Measurements from ENCODE around the gene ITGB7.

GRCh38 chr12:53170215-53170614 lies 36.8 kb downstream of the ITGB7 start:
- TF ChIP-seq SIN3A (IDR thresholded peaks at IDR 0.05; ENCODE audit: borderline replicate concordance, insufficient read depth, low read length), result no peak
- TF ChIP-seq POLR2AphosphoS5 (IDR thresholded peaks at IDR 0.05; ENCODE audit: low read depth, low read length), result no peak
- TF ChIP-seq, protein P1, sequence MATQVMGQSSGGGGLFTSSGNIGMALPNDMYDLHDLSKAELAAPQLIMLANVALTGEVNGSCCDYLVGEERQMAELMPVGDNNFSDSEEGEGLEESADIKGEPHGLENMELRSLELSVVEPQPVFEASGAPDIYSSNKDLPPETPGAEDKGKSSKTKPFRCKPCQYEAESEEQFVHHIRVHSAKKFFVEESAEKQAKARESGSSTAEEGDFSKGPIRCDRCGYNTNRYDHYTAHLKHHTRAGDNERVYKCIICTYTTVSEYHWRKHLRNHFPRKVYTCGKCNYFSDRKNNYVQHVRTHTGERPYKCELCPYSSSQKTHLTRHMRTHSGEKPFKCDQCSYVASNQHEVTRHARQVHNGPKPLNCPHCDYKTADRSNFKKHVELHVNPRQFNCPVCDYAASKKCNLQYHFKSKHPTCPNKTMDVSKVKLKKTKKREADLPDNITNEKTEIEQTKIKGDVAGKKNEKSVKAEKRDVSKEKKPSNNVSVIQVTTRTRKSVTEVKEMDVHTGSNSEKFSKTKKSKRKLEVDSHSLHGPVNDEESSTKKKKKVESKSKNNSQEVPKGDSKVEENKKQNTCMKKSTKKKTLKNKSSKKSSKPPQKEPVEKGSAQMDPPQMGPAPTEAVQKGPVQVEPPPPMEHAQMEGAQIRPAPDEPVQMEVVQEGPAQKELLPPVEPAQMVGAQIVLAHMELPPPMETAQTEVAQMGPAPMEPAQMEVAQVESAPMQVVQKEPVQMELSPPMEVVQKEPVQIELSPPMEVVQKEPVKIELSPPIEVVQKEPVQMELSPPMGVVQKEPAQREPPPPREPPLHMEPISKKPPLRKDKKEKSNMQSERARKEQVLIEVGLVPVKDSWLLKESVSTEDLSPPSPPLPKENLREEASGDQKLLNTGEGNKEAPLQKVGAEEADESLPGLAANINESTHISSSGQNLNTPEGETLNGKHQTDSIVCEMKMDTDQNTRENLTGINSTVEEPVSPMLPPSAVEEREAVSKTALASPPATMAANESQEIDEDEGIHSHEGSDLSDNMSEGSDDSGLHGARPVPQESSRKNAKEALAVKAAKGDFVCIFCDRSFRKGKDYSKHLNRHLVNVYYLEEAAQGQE (IDR thresholded peaks at IDR 0.05; ENCODE audit: insufficient read depth in 1 of 2, low read depth in 2 of 2, low read length in 2 of 2), result no peak

Data from PFSK-1 (cell line).